BLaER1 (cell line): ENCODE measurements around the gene CLEC4G.

ENCODE experiments used
- H3K27ac ChIP-seq: shearing (Covaris generic); formaldehyde crosslinking; 2 replicates; pipeline ENCODE4 v1.8.1; 2022
- H3K27me3 ChIP-seq: shearing (Covaris generic); formaldehyde crosslinking; 2 replicates; pipeline ENCODE4 v1.8.1; 2022
- H3K36me3 ChIP-seq: shearing (Covaris generic); formaldehyde crosslinking; 2 replicates; pipeline ENCODE4 v1.8.1; 2022
- H3K4me1 ChIP-seq: shearing (Covaris generic); formaldehyde crosslinking; 2 replicates; pipeline ENCODE4 v1.8.1; 2022
- H3K4me2 ChIP-seq: shearing (Covaris generic); formaldehyde crosslinking; 2 replicates; pipeline ENCODE4 v1.8.1; 2022
- H3K4me3 ChIP-seq: shearing (Covaris generic); formaldehyde crosslinking; 2 replicates; pipeline ENCODE4 v1.8.1; 2022
- H3K9ac ChIP-seq: shearing (Covaris generic); formaldehyde crosslinking; 2 replicates; pipeline ENCODE4 v1.8.1; 2022
- H3K9me3 ChIP-seq: shearing (Covaris generic); formaldehyde crosslinking; 2 replicates; pipeline ENCODE4 v1.8.1; 2022
- H4K20me1 ChIP-seq: shearing (Covaris generic); formaldehyde crosslinking; 2 replicates; pipeline ENCODE4 v1.8.1; 2022
- Cebpa-rat ChIP-seq: shearing (Covaris generic); IDR thresholded peaks from 2 replicates; pipeline ENCODE4 v1.8.1; 2022

Gene CLEC4G

GRCh38 chr19:7687177-7687576, 44.7 kb downstream of the CLEC4G start:
- Histone ChIP-seq H3K9ac (no peak overlapping the region), H3K4me1 (peaks cover 6% of the 10 kb centered on the region), H3K27me3 (no peaks in the 10 kb centered on the region), H4K20me1 (peaks cover 64% of the 10 kb centered on the region), H3K4me3 (no peak overlapping the region), H3K27ac (no peak overlapping the region), H3K9me3 (0 out of 2 replicates have a peak, but pooled peaks cover 5% of the 10 kb centered on the region), H3K36me3 (peaks cover 41% of the 10 kb centered on the region), H3K4me2 (no peak overlapping the region)
- TF ChIP-seq Cebpa-rat, result no peak

- TF ChIP-seq Cebpa-rat, result no peak
- Histone ChIP-seq H3K9ac (no peak overlapping the region), H3K27me3 (no peaks in the 10 kb centered on the region), H3K27ac (no peak overlapping the region), H4K20me1 (peaks cover 68% of the 10 kb centered on the region), H3K4me1 (peaks cover 14% of the 10 kb centered on the region), H3K36me3 (peaks cover 43% of the 10 kb centered on the region), H3K4me2 (no peak overlapping the region), H3K9me3 (no peaks in the 10 kb centered on the region), H3K4me3 (no peak overlapping the region)
Observed at GRCh38 chr19:7685546-7686445, 46.1 kb downstream of the CLEC4G start.

- Histone ChIP-seq H4K20me1 (peaks cover 67% of the 10 kb centered on the region), H3K27ac (peak overlapping the region; percentile 94), H3K4me3 (peak overlapping the region; percentile 99), H3K9me3 (no peaks in the 10 kb centered on the region), H3K36me3 (peaks cover 42% of the 10 kb centered on the region), H3K27me3 (peaks cover 13% of the 10 kb centered on the region), H3K4me1 (peaks cover 45% of the 10 kb centered on the region), H3K9ac (peak overlapping the region; percentile 96; the same call in 1 of the 2 replicates), H3K4me2 (peak overlapping the region; percentile 96)
- no peak for TF ChIP-seq Cebpa-rat
Observed at GRCh38 chr19:7682175-7682855, 49.6 kb downstream of the CLEC4G start.

- H3K9ac ChIP-seq, result peak overlapping the region; percentile 96
- peaks cover 40% of the 10 kb centered on the region for H3K36me3 ChIP-seq
- peaks cover 52% of the 10 kb centered on the region for H3K4me1 ChIP-seq
- H3K27me3 ChIP-seq, result peaks cover 14% of the 10 kb centered on the region
- H3K4me3 ChIP-seq, result peak overlapping the region; percentile 99
- peak; percentile 95 for TF ChIP-seq Cebpa-rat
- peaks cover 67% of the 10 kb centered on the region for H4K20me1 ChIP-seq
- no peaks in the 10 kb centered on the region for H3K9me3 ChIP-seq
- peak overlapping the region; percentile 94 for H3K27ac ChIP-seq
- H3K4me2 ChIP-seq, result peak overlapping the region; percentile 96
Observed at GRCh38 chr19:7681340-7682174, 50.4 kb downstream of the CLEC4G start.

GRCh38 chr19:7680606-7681339, 51.1 kb downstream of the CLEC4G start, which contains the start of gene TRAPPC5:
Gene TRAPPC5 (plus strand): TSS chr19:7680833. CDS start chr19:7682254, 1,421 bp downstream.
- peak within 1 kb of the TSS; percentile 94 for H3K27ac ChIP-seq

GRCh38 chr19:7679771-7680605, 51.9 kb downstream of the CLEC4G start:
- H3K9me3 ChIP-seq, result no peaks in the 10 kb centered on the region
- H3K9ac ChIP-seq, result peak overlapping the region; percentile 96; the same call in 1 of the 2 replicates
- H3K27me3 ChIP-seq, result peaks cover 14% of the 10 kb centered on the region
- peaks cover 68% of the 10 kb centered on the region for H3K4me1 ChIP-seq
- peaks cover 31% of the 10 kb centered on the region for H3K36me3 ChIP-seq
- no peak for TF ChIP-seq Cebpa-rat
- H4K20me1 ChIP-seq, result peaks cover 52% of the 10 kb centered on the region
- H3K4me2 ChIP-seq, result peak overlapping the region; percentile 96
- H3K27ac ChIP-seq, result peak overlapping the region; percentile 94; the same call in 1 of the 2 replicates
- peak overlapping the region; percentile 99 for H3K4me3 ChIP-seq

More at GRCh38 chr19:7680606-7681339, 51.1 kb downstream of the CLEC4G start, which contains the start of gene TRAPPC5:
- Histone ChIP-seq H3K9ac (peak within 1 kb of the TSS; percentile 96), H3K9me3 (no peaks in the 10 kb centered on the region), H3K36me3 (peaks cover 38% of the 10 kb centered on the region), H3K4me2 (peak within 1 kb of the TSS; percentile 96), H3K4me1 (peaks cover 60% of the 10 kb centered on the region), H3K4me3 (peak within 1 kb of the TSS; percentile 99), H3K27me3 (peaks cover 14% of the 10 kb centered on the region), H4K20me1 (peaks cover 60% of the 10 kb centered on the region)
- no peak for TF ChIP-seq Cebpa-rat

- Histone ChIP-seq H3K4me3 (no peak overlapping the region), H3K27ac (no peak overlapping the region), H3K9ac (no peak overlapping the region), H3K4me2 (peak overlapping the region; percentile 96), H3K9me3 (0 out of 2 replicates have a peak, but pooled peaks cover 2% of the 10 kb centered on the region), H4K20me1 (peaks cover 44% of the 10 kb centered on the region), H3K27me3 (peaks cover 14% of the 10 kb centered on the region), H3K36me3 (peaks cover 22% of the 10 kb centered on the region), H3K4me1 (peaks cover 76% of the 10 kb centered on the region)
- TF ChIP-seq Cebpa-rat, result no peak
Observed at GRCh38 chr19:7678971-7679751, 52.7 kb downstream of the CLEC4G start.
